Stimulated activated CD4-positive, alpha-beta T cell treated with anti-CD3 and anti-CD28 coated beads, Interleukin-1b, Interleukin-23, amount 100 ng/mL, for 4 hours (primary cell): ENCODE results near the gene NUDT1.
A peak's percentile ranks its signal among the peaks of the same experiment; 100 is the strongest.

ENCODE experiments used
- DNase-seq, 2 donors: peaks; one replicate each; pipeline ENCODE4 v3.0.0-alpha.2; 2020; ENCODE audit warnings: low read depth in 2 of 2

NUDT1 gene

GRCh38 chr7:2224491-2224928, 17.5 kb upstream of the NUDT1 start:
- DNase-seq, result no peak

DNA sequence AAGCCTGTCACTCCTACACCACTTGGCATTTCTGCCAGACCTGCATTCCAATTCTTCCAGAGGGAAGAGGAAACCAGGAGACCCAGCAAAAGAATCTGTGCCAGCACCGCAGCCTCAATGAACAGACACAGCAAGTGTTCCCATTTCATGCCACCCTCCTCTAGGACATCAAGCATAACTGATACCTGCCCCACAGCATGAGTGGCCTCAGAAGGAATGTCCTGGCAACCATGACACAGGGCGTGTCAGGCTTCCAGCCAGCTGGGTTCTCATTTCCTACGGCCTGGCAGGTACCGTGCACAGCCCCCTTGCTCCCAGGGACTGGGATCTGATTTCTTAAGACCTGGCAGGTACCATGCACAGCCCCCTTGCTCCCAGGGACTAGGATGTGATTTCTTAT, 17.1 kb upstream of the NUDT1 start:
- DNase-seq, result no peak

DNA sequence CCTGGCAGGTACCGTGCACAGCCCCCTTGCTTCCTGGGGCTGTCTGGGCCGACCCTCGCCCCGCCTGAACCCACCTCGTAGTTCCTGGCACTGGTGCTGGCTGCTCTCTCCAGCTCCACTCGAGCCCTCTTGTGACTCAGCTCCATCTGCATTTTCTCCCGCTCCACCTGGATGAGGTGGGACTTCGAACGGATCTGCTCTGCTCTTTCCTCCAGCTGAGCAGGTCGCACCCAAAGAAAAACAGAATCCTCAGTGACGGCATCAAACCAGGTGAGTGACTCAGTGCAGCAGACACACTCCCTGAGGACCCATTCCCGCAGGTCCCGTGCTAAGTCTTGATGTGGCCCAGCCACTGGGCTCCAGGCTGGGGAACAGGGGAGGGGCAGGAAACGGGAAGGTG, 16.7 kb upstream of the NUDT1 start:
- DNase-seq, result no peak

DNA sequence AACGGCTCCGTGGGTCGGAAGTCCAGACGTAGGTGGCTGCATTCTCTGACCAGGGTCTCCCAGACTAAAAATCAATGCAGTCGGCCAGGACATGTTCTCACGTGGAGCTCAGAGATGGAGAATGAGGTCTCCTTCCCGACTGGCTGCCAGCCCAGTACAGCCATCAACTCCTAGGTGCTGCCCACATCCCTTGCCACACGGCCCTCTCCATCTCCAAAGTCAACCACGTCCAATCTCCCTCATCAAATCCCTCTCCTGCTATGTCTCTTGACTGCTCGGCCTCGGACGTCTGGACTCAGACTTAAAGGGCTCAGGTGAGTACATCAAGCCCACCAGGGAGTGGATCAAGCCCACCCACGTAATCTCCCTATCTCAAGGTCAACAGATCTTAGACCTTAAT, 16.2 kb upstream of the NUDT1 start:
- DNase-seq, result no peak

- DNase-seq, result no peak
Measured at GRCh38 chr7:2227699-2228098, 14.3 kb upstream of the NUDT1 start.

- DNase-seq, result no peak
Measured at GRCh38 chr7:2228921-2229320, 13.1 kb upstream of the NUDT1 start.

DNA sequence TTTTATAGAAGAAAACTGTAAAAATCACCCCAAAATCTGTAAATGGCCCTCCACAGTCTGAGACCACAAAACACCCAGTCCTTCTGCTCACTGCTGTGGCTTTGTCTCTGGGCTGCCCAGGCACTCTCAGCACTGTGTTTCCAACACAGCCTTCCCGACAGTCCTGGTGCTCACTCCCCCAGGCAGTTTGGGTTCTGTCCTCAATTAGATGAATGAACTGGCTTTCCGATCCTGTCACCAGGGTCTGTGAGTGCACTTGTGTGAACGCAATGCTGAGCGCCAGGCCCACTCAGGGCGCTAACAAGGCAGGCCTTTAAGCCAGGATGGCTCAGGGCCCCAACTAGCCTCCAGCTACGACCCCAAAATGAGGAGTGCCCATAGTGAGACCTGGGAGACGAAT, 12.6 kb upstream of the NUDT1 start:
- DNase-seq, result no peak

DNA sequence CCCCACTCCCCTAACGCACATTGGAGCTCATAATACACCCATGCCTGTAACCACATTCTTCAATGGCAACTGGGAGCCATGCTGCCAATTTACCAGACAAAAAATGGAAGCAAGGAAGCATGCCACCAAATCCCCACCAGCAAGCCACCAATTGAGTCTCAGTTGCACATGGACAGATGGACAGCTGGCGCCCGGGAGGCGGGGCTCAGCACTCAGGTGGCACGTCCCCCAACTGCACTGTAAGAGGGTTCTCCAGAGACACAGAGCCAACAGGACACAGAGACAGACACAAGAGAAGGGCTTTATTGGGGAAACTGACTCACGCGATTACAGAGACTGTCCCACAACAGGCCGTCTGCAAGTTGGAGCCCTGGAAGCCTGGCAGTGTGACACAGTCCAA, 11.8 kb upstream of the NUDT1 start:
- DNase-seq, result no peak

GRCh38 chr7:2230882-2231281, 11.1 kb upstream of the NUDT1 start:
- DNase-seq, result no peak

DNA sequence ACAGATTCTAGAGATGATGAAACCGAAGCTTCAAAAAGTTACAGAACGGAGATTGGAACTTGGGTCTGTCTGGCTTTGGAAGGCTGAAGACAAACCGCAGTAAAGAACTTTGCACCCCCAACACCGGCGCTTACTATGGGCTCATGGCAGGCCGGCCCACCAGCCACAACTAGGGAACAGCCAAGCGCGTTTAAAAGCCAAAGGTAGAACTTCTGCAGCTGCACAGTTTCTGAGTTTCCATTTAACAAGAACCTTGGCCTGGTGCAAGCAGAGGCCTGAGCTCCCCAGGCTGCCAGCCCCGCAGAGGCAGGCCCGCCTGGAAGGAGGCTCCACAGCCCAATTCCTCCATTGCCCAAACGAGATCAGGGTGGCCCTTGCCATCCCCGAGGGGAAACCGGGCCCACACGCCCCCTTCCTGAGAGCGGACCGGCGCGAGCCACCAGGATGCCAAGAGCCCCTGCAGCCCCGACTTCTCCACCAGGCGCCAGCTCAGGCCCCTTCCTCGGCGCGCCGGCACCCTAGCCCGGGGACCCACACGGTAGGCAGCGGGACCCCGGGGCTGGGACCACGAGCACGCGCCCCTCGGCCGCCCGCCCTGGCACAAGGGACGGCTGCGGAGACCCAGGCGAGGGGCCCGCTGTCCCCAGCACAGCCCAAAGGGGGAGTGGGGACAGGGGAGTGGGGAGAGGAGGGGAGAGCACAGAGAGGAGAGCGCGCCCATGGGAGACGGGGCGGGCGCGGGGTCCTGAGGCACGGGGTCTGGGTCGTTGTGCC, 9.8 kb upstream of the NUDT1 start:
- peak in 1 of 2 donors; percentile 14 for DNase-seq

DNA sequence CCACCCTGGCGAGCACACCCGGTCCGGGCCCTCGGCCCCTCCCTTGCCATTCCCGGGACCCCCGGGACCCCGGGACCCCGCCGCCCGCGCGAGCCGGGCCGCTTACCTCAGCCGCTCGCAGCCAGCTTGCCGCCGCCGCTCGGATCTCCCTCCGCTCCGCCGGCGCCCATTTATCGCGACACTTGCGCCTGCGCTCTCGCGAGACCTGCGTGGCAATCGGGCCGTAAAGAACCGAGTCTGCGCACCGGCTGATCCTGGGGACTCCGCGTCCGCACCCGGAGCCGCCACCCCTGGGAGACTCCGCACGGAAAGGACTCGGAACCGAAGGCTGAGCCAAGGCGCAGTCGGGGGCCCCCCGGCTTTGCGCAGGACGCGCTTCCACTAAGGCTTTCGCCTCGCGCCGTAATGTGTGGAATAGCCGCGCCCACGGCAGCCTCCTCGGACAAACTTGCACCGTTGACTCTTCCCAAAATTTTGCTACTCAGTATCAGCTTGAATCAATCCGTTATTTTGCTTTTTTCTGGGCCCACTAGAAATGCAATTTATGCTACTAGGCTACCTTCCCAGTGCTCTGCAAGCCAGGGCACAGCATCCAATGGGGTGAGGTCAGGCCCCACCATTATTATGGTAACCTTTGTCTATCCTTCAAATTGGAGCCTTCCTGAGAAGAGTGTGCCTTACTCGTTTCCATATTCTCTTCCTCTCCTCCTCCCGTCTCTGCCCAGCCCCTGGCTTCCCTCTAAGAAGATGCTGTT, 9.1 kb upstream of the NUDT1 start, which contains the start of gene MAD1L1:
Gene MAD1L1 (minus strand): TSS at position 180 of the 755 bp plus-strand sequence. CDS start 2,812 bp downstream, outside the sequence.
- DNase-seq, result peak; percentile 78 to 84

GRCh38 chr7:2233926-2234325, 8.1 kb upstream of the NUDT1 start:
- DNase-seq, result no peak

GRCh38 chr7:2237109-2237602, 4.9 kb upstream of the NUDT1 start:
- no peak for DNase-seq

GRCh38 chr7:2239242-2239641, 2.8 kb upstream of the NUDT1 start:
- DNase-seq, result no peak

GRCh38 chr7:2242541-2243429, 759 bp downstream of the NUDT1 start:
- no peak for DNase-seq

GRCh38 chr7:2243458-2243857, 1.4 kb downstream of the NUDT1 start:
- DNase-seq, result no peak

DNA sequence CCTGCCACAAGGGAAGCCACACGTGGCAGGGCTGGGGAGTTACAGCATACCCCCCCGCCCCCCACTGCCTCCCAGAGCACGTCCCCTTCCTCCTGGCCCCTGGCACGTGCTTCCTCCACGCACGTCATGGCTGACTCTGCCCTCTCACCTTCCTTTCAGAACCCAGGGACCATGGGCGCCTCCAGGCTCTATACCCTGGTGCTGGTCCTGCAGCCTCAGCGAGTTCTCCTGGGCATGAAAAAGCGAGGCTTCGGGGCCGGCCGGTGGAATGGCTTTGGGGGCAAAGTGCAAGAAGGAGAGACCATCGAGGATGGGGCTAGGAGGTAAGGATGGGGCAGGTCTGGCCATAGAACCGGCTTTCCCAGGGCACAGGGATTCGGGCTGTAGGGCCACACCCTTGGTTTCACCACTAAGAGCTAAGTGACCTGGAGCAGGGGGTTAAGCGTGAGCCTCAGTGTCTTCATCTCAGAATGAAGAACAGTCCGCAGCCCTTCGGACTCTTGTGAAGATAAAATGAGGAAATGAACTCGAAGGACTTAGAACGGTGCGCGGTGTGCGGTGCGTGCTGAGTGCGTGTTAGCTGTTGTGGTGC, 2.5 kb downstream of the NUDT1 start:
- no peak for DNase-seq

- DNase-seq, result no peak
Measured at GRCh38 chr7:2245883-2246675, 4.1 kb downstream of the NUDT1 start.

DNA sequence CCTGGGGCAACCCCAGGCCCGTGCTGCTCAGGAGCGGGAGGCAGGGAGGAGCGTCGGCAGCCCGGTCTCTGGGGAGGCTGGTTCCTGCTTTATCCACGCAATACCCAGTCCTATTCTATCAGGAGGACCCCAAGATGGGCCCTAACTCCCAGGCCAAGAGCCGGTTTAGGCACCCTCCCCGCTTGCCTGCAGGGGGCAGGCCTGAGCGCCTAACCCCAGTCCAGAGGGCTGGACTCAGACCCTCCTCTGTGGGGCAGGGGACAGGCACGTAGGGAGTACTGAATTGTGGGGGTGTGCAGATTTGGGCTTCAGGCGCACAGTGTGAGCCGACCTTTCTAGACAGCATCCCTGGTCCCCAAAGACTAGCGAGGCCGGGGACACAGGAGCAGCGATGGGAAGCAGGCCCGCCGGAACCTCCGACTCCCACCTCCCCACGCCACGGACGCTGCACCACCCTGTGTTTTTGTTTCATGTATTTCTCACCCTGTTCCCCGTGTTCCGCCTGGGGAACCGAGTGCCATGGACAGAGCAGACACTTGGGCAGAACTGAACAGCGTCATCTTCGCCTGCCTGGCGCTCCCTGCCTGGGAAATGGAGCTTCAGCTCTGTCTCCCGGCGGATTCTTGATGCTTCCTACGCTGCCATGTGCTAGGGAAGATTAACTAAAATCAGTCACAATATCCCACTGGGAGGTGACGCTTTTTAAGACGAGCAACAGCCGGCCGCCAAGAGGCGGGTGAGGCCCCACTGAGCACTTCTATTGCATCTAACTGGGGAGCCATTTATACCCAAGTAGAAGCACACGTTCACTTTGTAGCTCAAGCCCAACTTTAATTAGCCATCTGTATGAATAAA, 5.3 kb downstream of the NUDT1 start:
- peak in 1 of 2 donors; percentile 17 for DNase-seq
